PC-3 (cell line): ENCODE data around the gene NAPB. TPM values are rescaled to one million over a fixed set of nuclear protein-coding genes. Genes with fewer than 3 reads are reported as not detected.

ENCODE experiments used
- ATAC-seq: fragments of 200-7000 bp; cut with Tn5 transposase; 2 replicates; pipeline ENCODE4 v1.9.1; 2020; ENCODE audit warnings: mild to moderate bottlenecking, moderate library complexity
- BruUV-seq: library from RNA; stranded (reverse); fragments of 400-500 nt; replicated peaks from 2 replicates; lab custom pipeline; 2021; lab: Mats Ljungman, UMichigan
- CTCF ChIA-PET: fragments of 300-600 bp; sonication (Branson Sonifier 250); formaldehyde crosslinking; loops from one replicate; lab custom pipeline; 2022; ENCODE audit warnings: antibody characterized with exemption; lab: Charles Lee
- POLR2A ChIA-PET: fragments of 300-600 bp; sonication (Branson Sonifier 250); formaldehyde crosslinking; loops from one replicate; lab custom pipeline; 2022; ENCODE audit warnings: antibody characterized with exemption; ENCODE audit not compliant: unreplicated experiment; lab: Charles Lee
- DNase-seq: peaks from one replicate; pipeline ENCODE4 v3.0.0-alpha.2; 2015
- H2AFZ ChIP-seq: fragments of 300-600 bp; sonication (generic); 2 replicates; pipeline ENCODE4 v1.6.0; 2016; ENCODE audit warnings: antibody characterized with exemption, low read length
- H3F3A ChIP-seq: fragments of 300-600 bp; sonication (generic); one replicate; pipeline ENCODE4 v1.6.0; 2017; ENCODE audit warnings: antibody characterized with exemption, low read length, control low read depth, mild to moderate bottlenecking; ENCODE audit not compliant: unreplicated experiment
- H3K27ac ChIP-seq: fragments of 300-600 bp; sonication (generic); 2 replicates; pipeline ENCODE4 v1.5.1; 2016; ENCODE audit warnings: mild to moderate bottlenecking, low read length
- H3K27me3 ChIP-seq: fragments of 300-600 bp; sonication (generic); 2 replicates; pipeline ENCODE4 v1.6.1; 2016; ENCODE audit warnings: low read length, mixed read lengths
- H3K36me3 ChIP-seq: fragments of 300-600 bp; sonication (generic); 2 replicates; pipeline ENCODE4 v1.6.1; 2016; ENCODE audit warnings: low read depth, mixed run types, low read length, mixed read lengths
- H3K4me1 ChIP-seq: fragments of 300-600 bp; sonication (generic); 2 replicates; pipeline ENCODE4 v1.5.1; 2016; ENCODE audit warnings: low read length; ENCODE audit not compliant: insufficient read depth
- H3K4me2 ChIP-seq: fragments of 300-600 bp; sonication (generic); 2 replicates; pipeline ENCODE4 v1.6.0; 2016; ENCODE audit warnings: low read length
- H3K4me3 ChIP-seq: fragments of 300-600 bp; sonication (generic); 2 replicates; pipeline ENCODE4 v1.5.1; 2016; ENCODE audit warnings: mild to moderate bottlenecking, low read length, mixed read lengths
- H3K79me2 ChIP-seq: fragments of 300-600 bp; sonication (generic); 2 replicates; pipeline ENCODE4 v1.6.1; 2017; ENCODE audit warnings: low read length, mixed read lengths
- H3K9ac ChIP-seq: fragments of 300-600 bp; sonication (generic); 2 replicates; pipeline ENCODE4 v1.6.0; 2016; ENCODE audit warnings: mild to moderate bottlenecking, low read length
- H3K9me2 ChIP-seq: fragments of 300-600 bp; sonication (generic); replicated peaks from 2 replicates; pipeline ENCODE4 v1.6.1; 2016; ENCODE audit warnings: mixed run types, low read length, mixed read lengths
- H3K9me3 ChIP-seq: fragments of 300-600 bp; sonication (generic); 2 replicates; pipeline ENCODE4 v1.6.1; 2016; ENCODE audit warnings: low read length, mixed read lengths
- H4K20me1 ChIP-seq: fragments of 300-600 bp; sonication (generic); 2 replicates; pipeline ENCODE4 v1.6.1; 2016; ENCODE audit warnings: low read length, mixed read lengths
- CTCF ChIP-seq: fragments of 300-600 bp; sonication (generic); conservative IDR thresholded peaks from 2 replicates; pipeline ENCODE4 v1.5.1; 2017; ENCODE audit warnings: antibody characterized with exemption, low read depth, mild to moderate bottlenecking, low read length
- EZH2 ChIP-seq: fragments of 300-600 bp; sonication (generic); IDR thresholded peaks from one replicate; pipeline ENCODE4 v1.6.1; 2017; ENCODE audit warnings: antibody characterized with exemption, mild to moderate bottlenecking, low read length; ENCODE audit not compliant: unreplicated experiment
- EZH2phosphoT487 ChIP-seq: fragments of 300-600 bp; sonication (generic); IDR thresholded peaks from 2 replicates; pipeline ENCODE4 v1.6.1; 2018; ENCODE audit warnings: mild to moderate bottlenecking, antibody characterized with exemption, low read length, borderline replicate concordance
- intact Hi-C: fragments of 100-400 bp; cut with micrococcal nuclease; formaldehyde crosslinking; loops from 2 replicates; pipeline ENCODE4 v1.9.0; 2023
- total RNA-seq: library from RNA; depleted of rRNA; stranded (reverse); fragments of >200 nt; gene quantifications from 2 replicates; pipeline ENCODE4 v1.2.3, GENCODE V29; 2014

Gene NAPB
- total RNA-seq, 1 experiment from 2014 or later = 7.8 TPM

GRCh38 chr20:23435626-23436539 is 14.6 kb upstream of the NAPB start:
- ATAC-seq = no peak
- intact Hi-C loops = no loop called here
- no peak overlapping the region for H3K4me3 ChIP-seq
- peaks cover 8% of the 10 kb centered on the region for H3K27me3 ChIP-seq
- H3K4me1 ChIP-seq = no peaks in the 10 kb centered on the region
- TF ChIP-seq CTCF (no peak), EZH2phosphoT487 (no peak), EZH2 (no peak)
- H3K9me3 ChIP-seq = no peaks in the 10 kb centered on the region
- DNase-seq = no peak
- H3K27ac ChIP-seq = no peak overlapping the region
- CTCF ChIA-PET = no interaction called here
- POLR2A ChIA-PET = no interaction called here
- no TSS peak for BruUV-seq
- no peak overlapping the region for H3K4me2 ChIP-seq
- no peaks in the 10 kb centered on the region for H3K9me2 ChIP-seq
- no peaks in the 10 kb centered on the region for H3K36me3 ChIP-seq
- no peaks in the 10 kb centered on the region for H3F3A ChIP-seq
- H3K79me2 ChIP-seq = no peaks in the 10 kb centered on the region
- no peak overlapping the region for H2AFZ ChIP-seq
- H3K9ac ChIP-seq = no peak overlapping the region
- no peaks in the 10 kb centered on the region for H4K20me1 ChIP-seq

GRCh38 chr20:23434521-23435313 is 13.4 kb upstream of the NAPB start:
- intact Hi-C loops = no loop called here
- Histone ChIP-seq H2AFZ (no peak overlapping the region), H3K36me3 (no peaks in the 10 kb centered on the region), H3K9me3 (no peaks in the 10 kb centered on the region), H3K4me3 (no peak overlapping the region), H3F3A (no peaks in the 10 kb centered on the region), H3K27ac (no peak overlapping the region), H3K4me2 (no peak overlapping the region), H3K4me1 (no peaks in the 10 kb centered on the region), H3K27me3 (peaks cover 8% of the 10 kb centered on the region), H3K9ac (no peak overlapping the region), H3K9me2 (no peaks in the 10 kb centered on the region), H3K79me2 (no peaks in the 10 kb centered on the region), H4K20me1 (no peaks in the 10 kb centered on the region)
- TF ChIP-seq EZH2 = no peak
- TF ChIP-seq EZH2phosphoT487 = no peak
- no peak for TF ChIP-seq CTCF
- DNase-seq = no peak
- ChIA-PET CTCF (no interaction called here), POLR2A (no interaction called here)
- no TSS peak for BruUV-seq
- no peak for ATAC-seq
